ENCODE measurements around the gene MRPS16.

DNA sequence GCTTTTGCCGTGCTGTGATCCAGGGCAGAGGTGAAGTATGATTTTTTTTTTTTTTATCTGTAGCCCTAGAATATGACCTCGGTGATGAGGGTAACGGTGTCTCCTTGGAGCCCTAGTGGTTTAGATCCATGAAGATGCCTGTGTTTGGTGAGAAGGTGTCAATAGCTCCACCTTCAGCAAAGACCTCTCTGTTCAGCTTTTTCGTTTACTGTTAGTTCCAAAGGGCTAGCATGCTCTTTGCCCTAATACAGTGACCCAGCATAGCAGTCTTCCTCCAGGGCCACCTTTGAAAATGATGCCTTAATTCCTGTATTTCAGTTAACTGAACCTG is 746 bp upstream of the MRPS16 start:
- TF ChIP-seq, protein P1, sequence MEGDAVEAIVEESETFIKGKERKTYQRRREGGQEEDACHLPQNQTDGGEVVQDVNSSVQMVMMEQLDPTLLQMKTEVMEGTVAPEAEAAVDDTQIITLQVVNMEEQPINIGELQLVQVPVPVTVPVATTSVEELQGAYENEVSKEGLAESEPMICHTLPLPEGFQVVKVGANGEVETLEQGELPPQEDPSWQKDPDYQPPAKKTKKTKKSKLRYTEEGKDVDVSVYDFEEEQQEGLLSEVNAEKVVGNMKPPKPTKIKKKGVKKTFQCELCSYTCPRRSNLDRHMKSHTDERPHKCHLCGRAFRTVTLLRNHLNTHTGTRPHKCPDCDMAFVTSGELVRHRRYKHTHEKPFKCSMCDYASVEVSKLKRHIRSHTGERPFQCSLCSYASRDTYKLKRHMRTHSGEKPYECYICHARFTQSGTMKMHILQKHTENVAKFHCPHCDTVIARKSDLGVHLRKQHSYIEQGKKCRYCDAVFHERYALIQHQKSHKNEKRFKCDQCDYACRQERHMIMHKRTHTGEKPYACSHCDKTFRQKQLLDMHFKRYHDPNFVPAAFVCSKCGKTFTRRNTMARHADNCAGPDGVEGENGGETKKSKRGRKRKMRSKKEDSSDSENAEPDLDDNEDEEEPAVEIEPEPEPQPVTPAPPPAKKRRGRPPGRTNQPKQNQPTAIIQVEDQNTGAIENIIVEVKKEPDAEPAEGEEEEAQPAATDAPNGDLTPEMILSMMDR (IDR thresholded peaks at IDR 0.05) = no peak
- TF ChIP-seq POLR2AphosphoS5 (IDR thresholded peaks at IDR 0.05) (no peak), POLR2A (IDR thresholded peaks at IDR 0.05) (no peak)

Measured in suprapubic skin (tissue), 4 donors.